NCI-H526 treated with DMSO at 0.1 percent for 48 hours (cell line): ENCODE measurements around the gene COL2A1.

Experiments used
- DNase-seq: peaks from one replicate; lab custom pipeline; 2025; lab: John Stamatoyannopoulos, UW

Gene COL2A1

GRCh38 chr12:48012070-48012469 is 7.8 kb upstream of the COL2A1 start:
- no peak for DNase-seq

- no peak for DNase-seq
Observed at GRCh38 chr12:48010366-48010970, 6.2 kb upstream of the COL2A1 start.

- DNase-seq = no peak
Observed at GRCh38 chr12:48009471-48009870, 5.2 kb upstream of the COL2A1 start.

GRCh38 chr12:48008950-48009349 is 4.7 kb upstream of the COL2A1 start:
- no peak for DNase-seq

- DNase-seq = no peak
Observed at GRCh38 chr12:48008349-48008748, 4.1 kb upstream of the COL2A1 start.

GRCh38 chr12:48007206-48007605 is 2.9 kb upstream of the COL2A1 start:
- DNase-seq = no peak

- DNase-seq = no peak
Observed at GRCh38 chr12:48005750-48006021, 1.4 kb upstream of the COL2A1 start.

GRCh38 chr12:48005001-48005749 is 899 bp upstream of the COL2A1 start:
- no peak for DNase-seq

- DNase-seq = no peak
Observed at GRCh38 chr12:48003226-48004052, 837 bp downstream of the COL2A1 start.

GRCh38 chr12:48002773-48003218 is 1.5 kb downstream of the COL2A1 start:
- DNase-seq = no peak

- DNase-seq = peak; percentile 25
Observed at GRCh38 chr12:48002414-48002730, 1.9 kb downstream of the COL2A1 start.

GRCh38 chr12:48001505-48002413 is 2.5 kb downstream of the COL2A1 start:
- peak; percentile 51 for DNase-seq

GRCh38 chr12:48000878-48001504 is 3.3 kb downstream of the COL2A1 start:
- peak; percentile 28 for DNase-seq

GRCh38 chr12:47999816-48000215 is 4.5 kb downstream of the COL2A1 start:
- no peak for DNase-seq

GRCh38 chr12:47997321-47997720 is 7.0 kb downstream of the COL2A1 start:
- DNase-seq = no peak

- no peak for DNase-seq
Observed at GRCh38 chr12:47995981-47996401, 8.3 kb downstream of the COL2A1 start.

GRCh38 chr12:47993491-47993890 is 10.8 kb downstream of the COL2A1 start:
- DNase-seq = no peak

GRCh38 chr12:47992776-47993175 is 11.5 kb downstream of the COL2A1 start:
- DNase-seq = no peak

- no peak for DNase-seq
Observed at GRCh38 chr12:47991106-47992061, 12.9 kb downstream of the COL2A1 start.

- DNase-seq = no peak
Observed at GRCh38 chr12:47990351-47991105, 13.7 kb downstream of the COL2A1 start.
